A549 (cell line): ENCODE results near the gene GDF10. TPM values are rescaled to one million over a fixed set of nuclear protein-coding genes. Genes with fewer than 3 reads are reported as not detected.

Experiments used
- ATAC-seq, 2 experiments: fragments of 200-7000 bp in 1 of 2; fragments of >200 bp in 1 of 2; cut with Nextera tagmentation in 1 of 2; cut with Tn5 transposase in 1 of 2; 3 replicates each; pipeline versions ENCODE4 v1.8.0 to v1.9.1; 2018 to 2020; ENCODE audit warnings: mild to moderate bottlenecking in 1 of 2, moderate library complexity in 1 of 2
- CTCF ChIA-PET: fragments of 300-600 bp; sonication (Branson Sonifier 250); formaldehyde crosslinking; extraction: SDS; loops from one replicate; lab custom pipeline; 2021; ENCODE audit warnings: antibody characterized with exemption, inconsistent platforms; lab: Yijun Ruan, JAX
- POLR2A ChIA-PET: fragments of 350-600 bp; formaldehyde crosslinking; extraction: SDS; loops from one replicate; lab custom pipeline; 2021; ENCODE audit warnings: antibody characterized with exemption, inconsistent platforms; lab: Yijun Ruan, JAX
- DNase-seq, 2 experiments: peaks; one replicate each; pipeline versions ENCODE4 v3.0.0 to v3.0.0-alpha.2; 2011 to 2016; ENCODE audit warnings: low read depth in 1 of 2, low spot score in 1 of 2
- FAIRE-seq: peaks from 2 replicates; lab custom pipeline; 2011; peaks lifted over from hg19 to GRCh38; lab: Jason Lieb, UNC
- H3K27ac ChIP-seq, 2 experiments: fragments of >200 bp; sonication (Bioruptor Twin); formaldehyde crosslinking; 3 replicates each; pipeline ENCODE4 v1.5.1; 2016 to 2017
- H3K4me1 ChIP-seq: fragments of >200 bp; sonication (Bioruptor Twin); formaldehyde crosslinking; 3 replicates; pipeline ENCODE4 v1.6.1; 2016
- H3K4me2 ChIP-seq: fragments of >200 bp; sonication (Bioruptor Twin); formaldehyde crosslinking; 3 replicates; pipeline ENCODE4 v1.6.1; 2016
- H3K4me3 ChIP-seq: fragments of >200 bp; sonication (Bioruptor Twin); formaldehyde crosslinking; 3 replicates; pipeline ENCODE4 v1.5.1; 2016
- H3K9me3 ChIP-seq: fragments of >200 bp; sonication (Bioruptor Twin); formaldehyde crosslinking; 3 replicates; pipeline ENCODE4 v1.6.1; 2016
- ATOH8 ChIP-seq: fragments of 250-450 bp; sonication (Bioruptor Pico); IDR thresholded peaks from 2 replicates; pipeline ENCODE4 v1.5.0; 2020; ENCODE audit warnings: low read depth, mild to moderate bottlenecking, moderate library complexity
- CEBPB ChIP-seq, 2 experiments: fragments of >200 bp in 1 of 2; sonication (Bioruptor Twin) in 1 of 2; formaldehyde crosslinking in 1 of 2; IDR thresholded peaks; 2 replicates each; pipeline ENCODE4 v1.6.1; 2012 to 2016
- CHD4 ChIP-seq: fragments of 200-600 bp; sonication (generic); IDR thresholded peaks from 2 replicates; pipeline ENCODE4 v1.6.1; 2016; ENCODE audit warnings: antibody characterized with exemption, mild to moderate bottlenecking, borderline replicate concordance
- ELK1 ChIP-seq: fragments of 150-350 bp; IDR thresholded peaks from 2 replicates; pipeline ENCODE4 v1.6.1; 2014; ENCODE audit warnings: low read depth, mild to moderate bottlenecking, low read length
- HMGXB4 ChIP-seq: fragments of 250-450 bp; sonication (Bioruptor Pico); IDR thresholded peaks from 2 replicates; pipeline ENCODE4 v1.5.0; 2021; ENCODE audit warnings: mild to moderate bottlenecking, moderate library complexity, borderline replicate concordance
- HOXB5 ChIP-seq: fragments of 250-450 bp; sonication (Bioruptor Pico); IDR thresholded peaks from 2 replicates; pipeline ENCODE4 v1.5.0; 2020; ENCODE audit warnings: mild to moderate bottlenecking, moderate library complexity
- KDM5A ChIP-seq: fragments of 200-600 bp; sonication (generic); IDR thresholded peaks from 2 replicates; pipeline ENCODE4 v1.6.1; 2016; ENCODE audit warnings: antibody characterized with exemption, mild to moderate bottlenecking
- MYC ChIP-seq: IDR thresholded peaks from 2 replicates; pipeline ENCODE4 v1.6.1; 2012; ENCODE audit warnings: mild to moderate bottlenecking, inconsistent platforms, low read length, improper control_type of control experiment, borderline replicate concordance
- NFE2L2 ChIP-seq: fragments of 150-350 bp; conservative IDR thresholded peaks from 2 replicates; pipeline ENCODE4 v1.6.1; 2014; ENCODE audit warnings: low read length
- NPAS2 ChIP-seq: fragments of 250-450 bp; sonication (Bioruptor Pico); IDR thresholded peaks from 2 replicates; pipeline ENCODE4 v1.8.0; 2022; ENCODE audit warnings: mild to moderate bottlenecking, moderate library complexity, borderline replicate concordance
- NR3C1 ChIP-seq: fragments of >200 bp; sonication (Bioruptor Twin); formaldehyde crosslinking; IDR thresholded peaks from 3 replicates; pipeline ENCODE4 v1.6.1; 2017
- PHF8 ChIP-seq: fragments of 200-600 bp; sonication (generic); IDR thresholded peaks from 2 replicates; pipeline ENCODE4 v1.6.1; 2016; ENCODE audit warnings: low read depth, mild to moderate bottlenecking, antibody characterized with exemption, moderate library complexity, borderline replicate concordance
- POLR2A ChIP-seq: IDR thresholded peaks from 2 replicates; pipeline ENCODE4 v1.6.1; 2012; ENCODE audit warnings: mild to moderate bottlenecking, low read length
- RARB ChIP-seq: fragments of 250-450 bp; sonication (Bioruptor Pico); IDR thresholded peaks from 2 replicates; pipeline ENCODE4 v1.8.0; 2021; ENCODE audit warnings: mild to moderate bottlenecking, moderate library complexity
- RFX5 ChIP-seq: fragments of 450-650 bp; IDR thresholded peaks from 2 replicates; pipeline ENCODE4 v1.7.1; 2014; ENCODE audit warnings: antibody characterized with exemption, mild to moderate bottlenecking, moderate library complexity
- SMC3 ChIP-seq: fragments of >200 bp; sonication (Bioruptor Twin); formaldehyde crosslinking; IDR thresholded peaks from 3 replicates; pipeline ENCODE4 v1.6.1; 2018; ENCODE audit warnings: inconsistent platforms
- TFCP2L1 ChIP-seq: fragments of 250-450 bp; sonication (Bioruptor Pico); IDR thresholded peaks from 2 replicates; pipeline ENCODE4 v1.5.0; 2021; ENCODE audit warnings: mild to moderate bottlenecking
- ZSCAN20 ChIP-seq: fragments of 250-450 bp; sonication (Bioruptor Pico); IDR thresholded peaks from 2 replicates; pipeline ENCODE4 v1.8.0; 2022; ENCODE audit warnings: mild to moderate bottlenecking, moderate library complexity
- WGBS: methylation state at CpG from one replicate; pipeline ENCODE4 v1.1.6; 2017; ENCODE audit errors: missing lambda C conversion rate; 5-methylcytosine and 5-hydroxymethylcytosine counted together
- polyA plus RNA-seq, 4 experiments: library from polyadenylated mRNA; depleted of rRNA in 3 of 4; stranded (reverse); fragments of >200 nt; fragmentation: RNase III in 1 of 4; extraction: RNeasy Plus Mini Kit Qiagen cat#74134 plus additional on column Dnase treatment in 1 of 4; gene quantifications; 2 replicates in 3 of 4; 3 replicates in 1 of 4; pipeline ENCODE4 v1.2.3, GENCODE V29; 2011 to 2017

GDF10 gene
- polyA plus RNA-seq, 2 of the 4 experiments (the other 2 are of a cell fraction) = 0.10 TPM; not detected in 1

GRCh38 chr10:47346581-47347302 lies 46.7 kb downstream of the GDF10 start:
- CTCF ChIA-PET = interaction anchor here (1.0 to 2.5 kb wide), 5 partner anchors 13 to 322 kb away, joined by 3 to 9 read pairs (median 8); no protein-coding TSS in a partner anchor
- WGBS = 69% methylated on average over 13 of the region's 13 CpGs
- ATAC-seq (0 out of 6 replicates have a peak, but pooled peaks of 1 of the 2 experiments have one; percentile 19), FAIRE-seq (no peak), DNase-seq (no peak)
- TF ChIP-seq NR3C1 (no peak), CEBPB (IDR thresholded peaks at IDR 0.05) (no peak), RFX5 (no peak), NFE2L2 (no peak)
- H3K9me3 ChIP-seq = no peaks in the 10 kb centered on the region
- H3K4me3 ChIP-seq = no peak overlapping the region
- H3K27ac ChIP-seq = no peak overlapping the region
- no peaks in the 10 kb centered on the region for H3K4me1 ChIP-seq
- POLR2A ChIA-PET = no interaction called here
- no peak overlapping the region for H3K4me2 ChIP-seq

- CTCF ChIA-PET = interaction anchor here (1.0 to 2.5 kb wide), 3 partner anchors 12 to 323 kb away, joined by 3 to 8 read pairs (median 4); no protein-coding TSS in a partner anchor
- no peaks in the 10 kb centered on the region for H3K4me1 ChIP-seq
- H3K27ac ChIP-seq = no peak overlapping the region
- DNase-seq = no peak
- ATAC-seq = no peak
- TF ChIP-seq POLR2A = no peak
- TF ChIP-seq ATOH8 = no peak
- TF ChIP-seq RARB (CRISPR knock-in tag) = no peak
- TF ChIP-seq KDM5A = no peak
- TF ChIP-seq HMGXB4 (CRISPR knock-in tag) = no peak
- TF ChIP-seq ELK1 = no peak
- no peak for TF ChIP-seq NPAS2 (CRISPR knock-in tag)
- TF ChIP-seq HOXB5 (CRISPR knock-in tag) = no peak
- TF ChIP-seq CHD4 = no peak
- no peak for TF ChIP-seq ZSCAN20
- 68% methylated on average over 4 of the region's 4 CpGs for WGBS
- POLR2A ChIA-PET = no interaction called here
- FAIRE-seq = no peak
- no peak overlapping the region for H3K4me3 ChIP-seq
- no peaks in the 10 kb centered on the region for H3K9me3 ChIP-seq
- H3K4me2 ChIP-seq = no peak overlapping the region
Measured at GRCh38 chr10:47347303-47347675, 47.3 kb downstream of the GDF10 start.

- H3K4me1 ChIP-seq = no peaks in the 10 kb centered on the region
- POLR2A ChIA-PET = no interaction called here
- FAIRE-seq (no peak), DNase-seq (no peak)
- no peak within 1 kb of the TSS for H3K4me2 ChIP-seq
- H3K4me3 ChIP-seq = no peak within 1 kb of the TSS
- no peak for TF ChIP-seq TFCP2L1 (CRISPR knock-in tag)
- no peak for TF ChIP-seq MYC
- no peak for TF ChIP-seq SMC3
- no peak for TF ChIP-seq PHF8
- no peak for TF ChIP-seq POLR2A
- TF ChIP-seq, all 56 proteins: peak for 0
- 73% methylated on average over 3 of the region's 5 CpGs for WGBS
- CTCF ChIA-PET = interaction anchor here (1.0 to 2.5 kb wide), 6 partner anchors 8 to 323 kb away, joined by 3 to 12 read pairs (median 4); no protein-coding TSS in a partner anchor
- no peak for ATAC-seq
- H3K9me3 ChIP-seq = no peaks in the 10 kb centered on the region
- H3K27ac ChIP-seq = no peak within 1 kb of the TSS
Measured at GRCh38 chr10:47348138-47348651, 48.2 kb downstream of the GDF10 start, which contains the start of gene RBP3. Gene RBP3 (plus strand): TSS chr10:47348363. CDS start chr10:47348485, 122 bp downstream.
